H1 (cell line): ENCODE measurements around the gene OR51Q1. TPM values are rescaled to one million over a fixed set of nuclear protein-coding genes. Genes with fewer than 3 reads are reported as not detected.

Experiments
- CTCF ChIA-PET: fragments of 300-600 bp; sonication (Branson Sonifier 250); formaldehyde crosslinking; loops from one replicate; lab custom pipeline; 2021; ENCODE audit not compliant: partially characterized antibody; lab: Charles Lee
- POLR2A ChIA-PET: fragments of 300-600 bp; sonication (Branson Sonifier 250); formaldehyde crosslinking; loops from one replicate; lab custom pipeline; 2021; ENCODE audit warnings: inconsistent platforms; ENCODE audit not compliant: partially characterized antibody; lab: Charles Lee
- DNase-seq, 2 experiments: peaks; one replicate each; pipeline versions ENCODE4 v3.0.0 to v3.0.0-alpha.2; 2010 to 2022; ENCODE audit warnings: low spot score in 2 of 2, low read depth in 1 of 2, mixed read lengths in 1 of 2
- FAIRE-seq: peaks from 2 replicates; lab custom pipeline; 2011; peaks lifted over from hg19 to GRCh38; lab: Jason Lieb, UNC
- H2AFZ ChIP-seq: 2 replicates; pipeline ENCODE4 v1.8.1; 2012; ENCODE audit warnings: low read length, inconsistent platforms
- H2AK5ac ChIP-seq: 2 replicates; pipeline ENCODE4 v1.6.1; 2013; ENCODE audit warnings: low read depth, low read length
- H2BK120ac ChIP-seq: replicated peaks from 2 replicates; pipeline ENCODE3; 2013; ENCODE audit warnings: low read depth, low read length, inconsistent platforms
- H2BK12ac ChIP-seq: 2 replicates; pipeline ENCODE4 v1.6.1; 2013; ENCODE audit warnings: low read depth, low read length
- H2BK15ac ChIP-seq: 2 replicates; pipeline ENCODE4 v1.6.1; 2013; ENCODE audit warnings: low read length
- H2BK20ac ChIP-seq: 2 replicates; pipeline ENCODE4 v1.6.1; 2013; ENCODE audit warnings: low read length
- H2BK5ac ChIP-seq: 2 replicates; pipeline ENCODE4 v1.6.1; 2013; ENCODE audit warnings: low read depth, low read length
- H3K14ac ChIP-seq: 2 replicates; pipeline ENCODE4 v1.6.1; 2013; ENCODE audit warnings: inconsistent platforms; ENCODE audit not compliant: insufficient read length
- H3K18ac ChIP-seq: 2 replicates; pipeline ENCODE4 v1.6.1; 2013; ENCODE audit warnings: low read length; ENCODE audit errors: extremely low read depth
- H3K23ac ChIP-seq: 2 replicates; pipeline ENCODE4 v1.6.1; 2013; ENCODE audit warnings: inconsistent platforms; ENCODE audit not compliant: insufficient read length
- H3K23me2 ChIP-seq: 2 replicates; pipeline ENCODE4 v1.6.1; 2013; ENCODE audit warnings: low read depth, low read length
- H3K27ac ChIP-seq: 2 replicates; pipeline ENCODE4 v1.6.1; 2011; ENCODE audit warnings: low read depth, low read length, inconsistent platforms
- H3K27me3 ChIP-seq, 4 experiments: replicated peaks in 1 of 4; 1 replicate in 1 of 4; 2 replicates in 3 of 4; pipeline versions ENCODE4 v1.6.1 to v1.8.1; 2011 to 2013; ENCODE audit warnings: low read length in 3 of 4, mild to moderate bottlenecking in 3 of 4, inconsistent platforms in 2 of 4, mixed read lengths in 2 of 4, moderate library complexity in 1 of 4; ENCODE audit not compliant: control insufficient read depth in 3 of 4, insufficient read depth in 3 of 4; ENCODE audit errors: extremely low read depth in 1 of 4
- H3K36me3 ChIP-seq, 4 experiments: 2 replicates each; pipeline versions ENCODE4 v1.6.1 to v1.8.1; 2011 to 2013; ENCODE audit warnings: mild to moderate bottlenecking in 4 of 4, low read length in 3 of 4, moderate library complexity in 2 of 4, control low read depth in 1 of 4, inconsistent platforms in 1 of 4; ENCODE audit not compliant: insufficient read depth in 4 of 4, control insufficient read depth in 2 of 4
- H3K4ac ChIP-seq: replicated peaks from 2 replicates; pipeline ENCODE3; 2013; ENCODE audit warnings: low read length, low read depth, mixed read lengths, inconsistent platforms; ENCODE audit not compliant: insufficient read length
- H3K4me1 ChIP-seq, 4 experiments: replicated peaks in 1 of 4; 1 replicate in 1 of 4; 2 replicates in 3 of 4; pipeline versions ENCODE4 v1.6.1 to v1.8.1; 2011 to 2013; ENCODE audit warnings: low read length in 3 of 4, inconsistent platforms in 2 of 4, mixed read lengths in 1 of 4; ENCODE audit not compliant: insufficient read depth in 4 of 4, control insufficient read depth in 3 of 4
- H3K4me2 ChIP-seq, 2 experiments: 2 replicates each; pipeline versions ENCODE4 v1.6.1 to v1.8.1; 2011 to 2013; ENCODE audit warnings: low read depth in 2 of 2, low read length in 2 of 2, control low read depth in 1 of 2, inconsistent platforms in 1 of 2, mild to moderate bottlenecking in 1 of 2; ENCODE audit not compliant: insufficient read depth in 1 of 2
- H3K4me3 ChIP-seq, 4 experiments: fragments of 200-600, 300-600 bp in 1 of 4; sonication (generic), shearing (Covaris generic), sonication (Bioruptor Twin) in 1 of 4; 2 replicates each; pipeline versions ENCODE4 v1.5.1 to v1.8.1; 2011 to 2016; ENCODE audit warnings: low read length in 4 of 4, low read depth in 3 of 4, control low read depth in 2 of 4, inconsistent platforms in 2 of 4, mild to moderate bottlenecking in 2 of 4, mixed read lengths in 1 of 4, moderate library complexity in 1 of 4; ENCODE audit not compliant: insufficient read depth in 2 of 4; ENCODE audit errors: extremely low read depth in 1 of 4
- H3K56ac ChIP-seq: replicated peaks from 2 replicates; pipeline ENCODE3; 2013; ENCODE audit warnings: low read depth, mild to moderate bottlenecking, mixed read lengths, low read length, inconsistent platforms; ENCODE audit not compliant: insufficient read length
- H3K79me1 ChIP-seq: 2 replicates; pipeline ENCODE4 v1.6.1; 2013; ENCODE audit warnings: low read depth, low read length, control low read depth
- H3K79me2 ChIP-seq, 2 experiments: 2 replicates each; pipeline versions ENCODE4 v1.6.1 to v1.8.1; 2012 to 2013; ENCODE audit warnings: low read length in 2 of 2, mild to moderate bottlenecking in 2 of 2, inconsistent platforms in 1 of 2; ENCODE audit not compliant: insufficient read depth in 2 of 2, control insufficient read depth in 1 of 2
- H3K9ac ChIP-seq, 4 experiments: replicated peaks in 1 of 4; 1 replicate in 1 of 4; 2 replicates in 3 of 4; pipeline versions ENCODE4 v1.6.1 to v1.8.1; 2011 to 2013; ENCODE audit warnings: low read depth in 3 of 4, low read length in 3 of 4, control low read depth in 2 of 4, mild to moderate bottlenecking in 2 of 4, moderate library complexity in 2 of 4, inconsistent platforms in 1 of 4; ENCODE audit errors: extremely low read depth in 1 of 4
- H3K9me3 ChIP-seq, 2 experiments: 2 replicates each; pipeline versions ENCODE4 v1.6.1 to v1.8.1; 2012 to 2013; ENCODE audit warnings: mild to moderate bottlenecking in 2 of 2, moderate library complexity in 2 of 2, control low read depth in 1 of 2, inconsistent platforms in 1 of 2, low read depth in 1 of 2, low read length in 1 of 2, mixed read lengths in 1 of 2; ENCODE audit not compliant: insufficient read depth in 2 of 2
- H4K20me1 ChIP-seq, 2 experiments: replicated peaks in 1 of 2; 2 replicates each; pipeline versions ENCODE3 to v1.8.1; 2011 to 2013; ENCODE audit warnings: inconsistent platforms in 2 of 2, low read length in 2 of 2, mild to moderate bottlenecking in 1 of 2; ENCODE audit not compliant: insufficient read depth in 2 of 2, control insufficient read depth in 1 of 2
- H4K5ac ChIP-seq: 2 replicates; pipeline ENCODE4 v1.6.1; 2013; ENCODE audit warnings: low read length, low read depth, mixed read lengths, inconsistent platforms; ENCODE audit not compliant: insufficient read length
- H4K8ac ChIP-seq: 2 replicates; pipeline ENCODE4 v1.8.0; 2013; ENCODE audit warnings: mild to moderate bottlenecking, moderate library complexity, low read length, inconsistent platforms; ENCODE audit not compliant: insufficient read depth; ENCODE audit errors: extremely low read depth
- H4K91ac ChIP-seq: replicated peaks from 2 replicates; pipeline ENCODE3; 2013; ENCODE audit warnings: low read length, mixed read lengths, inconsistent platforms; ENCODE audit not compliant: insufficient read length
- RAD21 ChIP-seq, 2 experiments: IDR thresholded peaks in 1 of 2; conservative IDR thresholded peaks in 1 of 2; 2 replicates each; pipeline ENCODE4 v1.6.1; 2011; ENCODE audit warnings: low read depth in 2 of 2, low read length in 2 of 2, improper control_type of control experiment in 1 of 2, inconsistent platforms in 1 of 2, mild to moderate bottlenecking in 1 of 2, moderate library complexity in 1 of 2
- YY1 ChIP-seq: IDR thresholded peaks from 2 replicates; pipeline ENCODE4 v1.6.1; 2011; ENCODE audit warnings: low read depth, mild to moderate bottlenecking, low read length
- WGBS, 2 experiments: shearing (Covaris generic) in 1 of 2; methylation state at CpG; one replicate each; pipeline versions ENCODE4 v1.1.6 to v1.1.7; 2013 to 2015; ENCODE audit warnings: low lambda C conversion rate in 2 of 2, mixed read lengths in 2 of 2, inconsistent platforms in 1 of 2, low coverage in 1 of 2, missing lambda C conversion rate in 1 of 2; ENCODE audit not compliant: insufficient replicate concordance in 2 of 2, insufficient coverage in 1 of 2, insufficient read length in 1 of 2; ENCODE audit errors: extremely low coverage in 1 of 2, missing lambda C conversion rate in 1 of 2; 5-methylcytosine and 5-hydroxymethylcytosine counted together
- polyA plus RNA-seq, 7 experiments: library from polyadenylated mRNA; depleted of rRNA in 3 of 7; stranded (reverse) in 5 of 7; unstranded in 2 of 7; fragments of >200 nt in 5 of 7; fragments of 200-250 nt in 2 of 7; gene quantifications; 1 replicate in 5 of 7; 2 replicates in 1 of 7; 4 replicates in 1 of 7; pipeline versions ENCODE4 v1.2.1 to v1.2.3, GENCODE V29; 2011 to 2013; ENCODE audit warnings: missing spikeins in 2 of 7, mixed read lengths in 2 of 7
- total RNA-seq: library from RNA; stranded (reverse); fragmentation: NEBNext Ultra II Directional; extraction: Animal tissue kit (Norgen Biotek cat#: 25700); gene quantifications from 2 replicates; pipeline ENCODE4 v1.2.1, GENCODE V29; 2021

Gene OR51Q1
- total and polyA plus RNA-seq, 2 of the 8 experiments (the other 6 are each of a cell fraction or from before 2014, with no cell fraction given) = 0.08 TPM; not detected in 1

DNA sequence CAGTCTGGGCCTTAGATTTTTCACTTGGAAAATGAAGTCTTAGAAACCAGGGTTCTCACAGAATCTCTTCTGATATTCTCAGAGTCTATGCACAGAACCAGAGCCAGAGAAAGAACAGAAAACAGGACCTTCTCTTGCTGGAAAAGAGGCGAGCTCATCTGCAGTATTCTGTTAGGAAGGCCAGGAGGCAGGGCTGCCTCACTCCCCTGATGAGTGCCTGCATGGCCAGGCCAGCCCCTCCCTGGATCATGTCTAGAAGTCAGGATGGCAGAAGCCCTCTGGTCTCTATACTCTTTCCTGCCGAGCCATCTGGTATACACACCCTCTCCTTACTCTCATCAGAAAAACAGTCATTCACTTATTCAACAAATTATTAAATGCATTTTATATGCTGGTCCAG is 37.6 kb upstream of the OR51Q1 start:
- Histone ChIP-seq H3K23ac (no peak overlapping the region), H2BK15ac (no peak overlapping the region), H2BK12ac (no peak overlapping the region), H3K36me3 (no peaks in the 10 kb centered on the region), H3K18ac (no peak overlapping the region), H4K8ac (no peak overlapping the region), H2AFZ (0 out of 2 replicates have a peak overlapping the region, but pooled peaks have one; percentile 27), H3K9me3 (no peaks in the 10 kb centered on the region), H3K4me3 (no peak overlapping the region), H4K5ac (no peak overlapping the region), H3K14ac (no peak overlapping the region), H3K9ac (no peak overlapping the region), H3K4ac (no peak overlapping the region), H3K4me2 (no peak overlapping the region), H2AK5ac (no peak overlapping the region), H2BK20ac (no peak overlapping the region), H3K27ac (no peak overlapping the region), H3K23me2 (no peaks in the 10 kb centered on the region), H4K91ac (no peak overlapping the region), H3K79me2 (no peaks in the 10 kb centered on the region), H3K4me1 (peaks cover 0 to 4% (median 0%) of the 10 kb centered on the region in 4 experiments; a peak in 2 of 7 replicates), H2BK120ac (no peak overlapping the region), H2BK5ac (no peak overlapping the region), H3K27me3 (no peaks in the 10 kb centered on the region), H4K20me1 (no peaks in the 10 kb centered on the region), H3K79me1 (no peaks in the 10 kb centered on the region), H3K56ac (no peak overlapping the region)
- no peak for FAIRE-seq
- 95% methylated on average over 2 of the region's 2 CpGs; no CpG with 5 or more reads in 1 of the 2 experiments for WGBS, 2 experiments
- DNase-seq = no peak
- POLR2A ChIA-PET = interaction anchor here (0.9 kb wide), 1 partner anchor 50 kb away, joined by 3 read pairs; no protein-coding TSS in a partner anchor
- CTCF ChIA-PET = interaction anchor here (1.0 to 1.1 kb wide), 2 partner anchors 176 to 182 kb away, joined by 3 read pairs; no protein-coding TSS in a partner anchor
- TF ChIP-seq YY1 (no peak), RAD21 (IDR thresholded peaks at IDR 0.05 in 1 of 2, conservative IDR thresholded peaks at IDR 0.05 in 1 of 2; ENCODE audit: low read depth in 2 of 2, low read length in 2 of 2) (peak in 1 of 2 experiments; percentile 34; a peak in 1 of 4 replicates)
